Measurements from ENCODE around the gene MEI1. TPM values are rescaled to one million over a fixed set of nuclear protein-coding genes. Genes with fewer than 3 reads are reported as not detected.

The MEI1 gene
- total RNA-seq, 1 experiment from 2014 or later: 0.20 TPM

DNA sequence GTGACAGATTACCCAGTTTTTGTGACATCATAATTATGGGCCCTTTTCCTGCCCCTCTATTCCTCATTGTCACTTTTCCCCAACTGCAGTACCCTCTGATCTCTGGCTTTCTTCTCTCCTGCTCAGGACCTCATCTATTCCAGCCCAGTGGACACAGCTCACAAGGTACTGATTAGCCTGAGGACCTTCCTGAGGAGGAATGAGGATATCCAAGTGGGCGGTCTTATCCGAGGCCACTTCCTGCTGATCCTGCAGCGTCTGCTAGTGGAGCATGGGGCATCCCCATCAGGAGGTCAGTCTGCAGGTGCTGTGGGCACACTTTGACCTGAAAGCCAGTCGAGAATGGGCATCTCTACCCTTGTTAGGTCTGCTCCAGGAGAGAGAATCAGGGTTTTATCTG lies 76.7 kb downstream of the MEI1 start:
- Mint-ChIP-seq H3K9me3 (no peaks in the 10 kb centered on the region), H3K36me3 (ENCODE audit: insufficient read depth in 1 of 3, low read depth in 3 of 3) (no peaks in the 10 kb centered on the region), H3K27ac (peak overlapping the region in 1 of 3 experiments; percentile 58; a peak in 1 of 7 replicates), H3K4me3 (no peak overlapping the region), H3K27me3 (ENCODE audit: low read depth) (peaks cover 12% of the 10 kb centered on the region), H3K4me1 (peaks cover 6 to 7% of the 10 kb centered on the region in 2 experiments; a peak in 3 of 4 replicates)
- Histone ChIP-seq H3K56ac (ENCODE audit: insufficient read length, low read depth, low read length) (no peak overlapping the region), H3K27ac (ENCODE audit: insufficient read length, low read depth, low read length) (no peak overlapping the region), H3K4me1 (ENCODE audit: insufficient read depth, low read length) (no peaks in the 10 kb centered on the region; the same call in 1 of the 2 replicates), H2BK120ac (ENCODE audit: low read depth, low read length, poor library complexity, severe bottlenecking) (no peak overlapping the region), H4K5ac (ENCODE audit: insufficient read length, low read depth, low read length) (no peak overlapping the region), H3K18ac (ENCODE audit: insufficient read length, low read depth, low read length) (no peak overlapping the region), H2AK5ac (ENCODE audit: insufficient read length, low read length) (no peak overlapping the region), H2BK12ac (ENCODE audit: insufficient read length, low read depth, low read length) (no peak overlapping the region), H3K4me2 (ENCODE audit: insufficient read depth, insufficient read length, low read length) (no peak overlapping the region), H3K9me3 (ENCODE audit: control insufficient read depth, low read depth, low read length) (no peaks in the 10 kb centered on the region), H2AFZ (ENCODE audit: low read length) (no peak overlapping the region), H3T11ph (ENCODE audit: low read length) (no peak overlapping the region), H2BK20ac (ENCODE audit: low read depth, low read length, poor library complexity, severe bottlenecking) (no peak overlapping the region), H3K27me3 (ENCODE audit: insufficient read depth, low read length) (no peaks in the 10 kb centered on the region), H3K79me1 (ENCODE audit: insufficient read depth, low read depth, low read length, poor library complexity, severe bottlenecking) (no peaks in the 10 kb centered on the region), H3K79me2 (ENCODE audit: insufficient read depth, low read length) (no peaks in the 10 kb centered on the region), H3K23ac (ENCODE audit: insufficient read length, low read depth, low read length) (no peak overlapping the region), H3K14ac (ENCODE audit: insufficient read depth, low read length) (no peak overlapping the region), H3K23me2 (ENCODE audit: insufficient read length, low read depth, low read length, poor library complexity, severe bottlenecking) (no peaks in the 10 kb centered on the region), H4K20me1 (ENCODE audit: control insufficient read depth, insufficient read depth, insufficient read length) (no peaks in the 10 kb centered on the region), H3K4ac (ENCODE audit: low read depth, low read length) (no peak overlapping the region), H4K91ac (ENCODE audit: insufficient read length, low read depth, low read length) (no peak overlapping the region), H2BK5ac (ENCODE audit: insufficient read length, low read length) (no peak overlapping the region), H3K9ac (ENCODE audit: extremely low read depth, insufficient read length, low read length) (no peak overlapping the region), H2BK15ac (ENCODE audit: low read depth, low read length) (no peak overlapping the region), H4K8ac (replicated peaks; ENCODE audit: insufficient read length, low read depth, low read length) (no peak overlapping the region)
- WGBS (ENCODE audit: extremely low coverage, insufficient read length, low lambda C conversion rate): no CpG with 5 or more reads among the region's 4 CpGs
- TF ChIP-seq, protein P1, sequence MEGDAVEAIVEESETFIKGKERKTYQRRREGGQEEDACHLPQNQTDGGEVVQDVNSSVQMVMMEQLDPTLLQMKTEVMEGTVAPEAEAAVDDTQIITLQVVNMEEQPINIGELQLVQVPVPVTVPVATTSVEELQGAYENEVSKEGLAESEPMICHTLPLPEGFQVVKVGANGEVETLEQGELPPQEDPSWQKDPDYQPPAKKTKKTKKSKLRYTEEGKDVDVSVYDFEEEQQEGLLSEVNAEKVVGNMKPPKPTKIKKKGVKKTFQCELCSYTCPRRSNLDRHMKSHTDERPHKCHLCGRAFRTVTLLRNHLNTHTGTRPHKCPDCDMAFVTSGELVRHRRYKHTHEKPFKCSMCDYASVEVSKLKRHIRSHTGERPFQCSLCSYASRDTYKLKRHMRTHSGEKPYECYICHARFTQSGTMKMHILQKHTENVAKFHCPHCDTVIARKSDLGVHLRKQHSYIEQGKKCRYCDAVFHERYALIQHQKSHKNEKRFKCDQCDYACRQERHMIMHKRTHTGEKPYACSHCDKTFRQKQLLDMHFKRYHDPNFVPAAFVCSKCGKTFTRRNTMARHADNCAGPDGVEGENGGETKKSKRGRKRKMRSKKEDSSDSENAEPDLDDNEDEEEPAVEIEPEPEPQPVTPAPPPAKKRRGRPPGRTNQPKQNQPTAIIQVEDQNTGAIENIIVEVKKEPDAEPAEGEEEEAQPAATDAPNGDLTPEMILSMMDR (conservative IDR thresholded peaks at IDR 0.05): no peak
- DNase-seq: no peak

All from H9 (cell line).